Measurements from ENCODE around the gene TYW1. TPM values are rescaled to one million over a fixed set of nuclear protein-coding genes. Genes with fewer than 3 reads are reported as not detected.
"Not testable (repeated sequence)": the region's sequence is repeated elsewhere in the genome, so short reads cannot be mapped to it uniquely, and the experiment has no call there.

Gene TYW1
- total RNA-seq, 2 donors from 2014 or later = 11.1 to 16.2 TPM

DNA sequence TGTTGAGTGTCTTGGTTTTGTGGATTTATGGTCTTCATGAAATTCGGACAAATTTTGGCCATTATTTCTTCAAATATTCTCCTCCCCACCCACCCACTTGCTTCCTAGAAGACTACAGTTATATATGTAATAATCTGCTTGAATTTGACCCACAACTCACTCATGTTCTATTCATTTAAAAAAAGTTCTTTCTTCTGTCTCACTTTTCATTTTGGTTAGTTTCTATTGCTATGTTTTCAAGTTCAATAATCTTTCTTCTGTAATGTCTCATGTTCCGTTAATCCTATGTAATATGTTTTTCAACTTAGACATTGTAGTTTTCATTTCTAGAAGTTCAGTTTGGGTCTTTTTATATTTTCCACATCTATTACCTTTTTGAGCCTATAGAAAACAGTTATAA is 55.5 kb downstream of the TYW1 start:
- peak; percentile 73 for ATAC-seq (replicated peaks)
- H3K9me3 Mint-ChIP-seq, H3K4me1 Mint-ChIP-seq, H3K27me3 Mint-ChIP-seq, H3K4me3 Mint-ChIP-seq: not testable (repeated sequence)
- peak overlapping the region; percentile 68 for H3K27ac Mint-ChIP-seq
- peaks cover 91% of the 10 kb centered on the region for H3K36me3 Mint-ChIP-seq (ENCODE audit: low read depth)

GRCh38 chr7:67056683-67057082 is 60.0 kb downstream of the TYW1 start:
- ATAC-seq (replicated peaks) = no peak
- Mint-ChIP-seq H3K4me1 (peaks cover 6% of the 10 kb centered on the region), H3K36me3 (ENCODE audit: low read depth) (peaks cover 90% of the 10 kb centered on the region), H3K27me3 (no peaks in the 10 kb centered on the region), H3K27ac (no peak overlapping the region), H3K9me3 (peaks cover 8% of the 10 kb centered on the region), H3K4me3 (no peak overlapping the region)

- H3K4me3 Mint-ChIP-seq; H3K27me3 Mint-ChIP-seq; ATAC-seq (replicated peaks); H3K27ac Mint-ChIP-seq; H3K9me3 Mint-ChIP-seq; H3K4me1 Mint-ChIP-seq: not testable (repeated sequence)
- peaks cover 74% of the 10 kb centered on the region for H3K36me3 Mint-ChIP-seq (ENCODE audit: low read depth)
These were observed 64.7 kb downstream of the TYW1 start for GRCh38 chr7:67061321-67061720.

DNA sequence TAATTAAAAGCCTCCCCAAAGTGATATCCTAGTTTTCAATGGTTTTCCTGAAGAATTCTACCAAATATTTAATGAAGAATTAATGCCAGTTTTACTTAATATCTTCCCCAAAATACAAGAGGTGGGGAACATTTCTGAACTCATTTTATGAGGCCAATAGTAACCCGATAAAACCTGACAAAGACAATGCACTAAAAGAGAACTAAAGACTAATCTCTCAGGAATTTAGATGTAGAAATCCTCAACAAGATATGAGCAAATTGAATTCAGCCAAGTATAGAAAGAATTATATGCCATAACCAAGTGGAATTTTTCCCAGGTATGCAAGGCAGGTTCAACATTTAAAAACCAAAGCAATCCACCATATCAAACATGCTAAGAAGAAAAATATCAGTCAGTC is 66.2 kb downstream of the TYW1 start:
- H3K27ac Mint-ChIP-seq; H3K4me3 Mint-ChIP-seq; H3K9me3 Mint-ChIP-seq; H3K27me3 Mint-ChIP-seq; H3K4me1 Mint-ChIP-seq; ATAC-seq (replicated peaks): not testable (repeated sequence)
- peaks cover 70% of the 10 kb centered on the region for H3K36me3 Mint-ChIP-seq (ENCODE audit: low read depth)

DNA sequence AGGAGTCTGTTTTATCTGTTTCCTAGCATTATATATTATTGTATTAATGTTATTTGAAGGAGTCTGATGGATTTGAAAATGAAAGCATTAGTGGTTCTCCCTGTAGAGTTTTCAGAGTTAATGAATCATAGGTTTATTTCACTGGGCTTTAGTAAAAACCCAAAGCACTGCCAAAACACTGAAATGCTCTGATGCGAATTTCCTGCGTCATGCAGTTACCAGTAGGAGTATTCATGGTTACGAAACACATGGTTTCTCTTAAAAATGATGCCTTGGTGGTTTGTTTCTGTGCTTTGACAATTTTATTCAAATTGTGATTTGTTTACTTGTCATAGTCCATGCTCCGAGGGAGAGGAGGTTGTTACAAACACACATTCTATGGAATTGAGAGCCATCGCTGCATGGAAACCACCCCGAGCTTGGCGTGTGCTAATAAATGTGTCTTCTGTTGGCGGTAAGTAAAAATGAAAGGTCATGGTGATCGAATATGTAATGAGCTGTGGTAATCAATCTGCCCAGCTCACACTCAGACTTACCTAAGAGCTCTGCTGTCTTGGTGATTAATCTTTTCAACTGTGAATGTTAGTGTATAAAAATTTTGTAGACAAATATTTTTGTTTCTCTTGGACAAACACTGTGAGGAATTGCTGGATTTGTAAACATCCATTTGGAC is 70.5 kb downstream of the TYW1 start:
- peak overlapping the region; percentile 20 for H3K27ac Mint-ChIP-seq
- H3K4me1 Mint-ChIP-seq, H3K9me3 Mint-ChIP-seq, H3K27me3 Mint-ChIP-seq: not testable (repeated sequence)
- H3K36me3 Mint-ChIP-seq (ENCODE audit: low read depth) = peaks cover 70% of the 10 kb centered on the region
- peak; percentile 72 for ATAC-seq (replicated peaks)
- peak overlapping the region; percentile 47 for H3K4me3 Mint-ChIP-seq

DNA sequence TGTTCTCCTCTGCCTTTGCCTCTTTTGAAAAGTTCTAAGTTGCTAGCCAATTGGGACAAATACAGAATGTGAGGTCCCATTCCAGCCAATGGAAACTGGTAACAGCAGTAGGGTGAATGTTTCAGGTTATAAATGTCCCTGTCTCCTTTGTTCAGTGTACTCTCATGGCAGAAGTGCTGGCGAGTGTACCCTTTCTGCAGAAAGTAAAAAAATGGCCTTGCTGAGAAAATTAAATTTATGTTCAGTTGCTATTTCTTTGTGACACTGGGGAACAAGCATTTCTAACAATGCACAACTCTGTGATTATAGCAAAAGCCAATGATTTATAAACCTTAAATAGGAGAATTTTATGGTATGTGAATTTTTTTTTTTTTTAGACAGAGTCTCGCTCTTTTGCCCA is 79.5 kb downstream of the TYW1 start:
- H3K36me3 Mint-ChIP-seq (ENCODE audit: low read depth) = peaks cover 87% of the 10 kb centered on the region
- not testable (repeated sequence) for H3K4me3 Mint-ChIP-seq; H3K27me3 Mint-ChIP-seq; ATAC-seq (replicated peaks); H3K27ac Mint-ChIP-seq; H3K4me1 Mint-ChIP-seq; H3K9me3 Mint-ChIP-seq

DNA sequence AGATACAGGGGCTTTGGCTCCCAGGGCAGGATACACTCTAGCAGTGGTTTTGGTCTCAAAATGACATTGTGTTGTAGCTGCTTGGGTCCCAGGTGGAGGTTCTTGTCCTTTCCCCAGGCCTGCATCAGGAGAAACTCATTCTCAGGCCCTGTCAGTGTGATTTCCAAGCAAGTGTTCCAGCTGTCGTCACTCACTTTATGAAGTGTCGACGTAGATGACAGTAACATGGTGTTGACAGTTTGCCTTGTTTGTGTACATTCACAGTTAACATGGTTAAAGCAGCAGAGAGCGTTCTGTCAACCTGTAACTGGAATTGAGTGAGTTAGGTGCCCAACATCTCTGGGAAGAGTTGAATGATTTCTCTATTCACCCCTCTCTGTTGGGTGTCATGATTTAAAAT is 86.2 kb downstream of the TYW1 start:
- not testable (repeated sequence) for ATAC-seq (replicated peaks); H3K9me3 Mint-ChIP-seq; H3K27ac Mint-ChIP-seq; H3K4me3 Mint-ChIP-seq; H3K27me3 Mint-ChIP-seq
- Mint-ChIP-seq H3K36me3 (ENCODE audit: low read depth) (peaks cover 91% of the 10 kb centered on the region), H3K4me1 (peaks cover 10% of the 10 kb centered on the region)

- H3K4me1 Mint-ChIP-seq; H3K27me3 Mint-ChIP-seq; H3K4me3 Mint-ChIP-seq; ATAC-seq (replicated peaks); H3K9me3 Mint-ChIP-seq; H3K27ac Mint-ChIP-seq: not testable (repeated sequence)
- H3K36me3 Mint-ChIP-seq (ENCODE audit: low read depth) = peaks cover 50% of the 10 kb centered on the region
These were observed 92.6 kb downstream of the TYW1 start for GRCh38 chr7:67089261-67089660.

GRCh38 chr7:67091053-67091452 is 94.4 kb downstream of the TYW1 start:
- not testable (repeated sequence) for H3K9me3 Mint-ChIP-seq; H3K4me3 Mint-ChIP-seq; H3K27me3 Mint-ChIP-seq; H3K4me1 Mint-ChIP-seq; H3K27ac Mint-ChIP-seq; ATAC-seq (replicated peaks)
- peaks cover 46% of the 10 kb centered on the region for H3K36me3 Mint-ChIP-seq (ENCODE audit: low read depth)

DNA sequence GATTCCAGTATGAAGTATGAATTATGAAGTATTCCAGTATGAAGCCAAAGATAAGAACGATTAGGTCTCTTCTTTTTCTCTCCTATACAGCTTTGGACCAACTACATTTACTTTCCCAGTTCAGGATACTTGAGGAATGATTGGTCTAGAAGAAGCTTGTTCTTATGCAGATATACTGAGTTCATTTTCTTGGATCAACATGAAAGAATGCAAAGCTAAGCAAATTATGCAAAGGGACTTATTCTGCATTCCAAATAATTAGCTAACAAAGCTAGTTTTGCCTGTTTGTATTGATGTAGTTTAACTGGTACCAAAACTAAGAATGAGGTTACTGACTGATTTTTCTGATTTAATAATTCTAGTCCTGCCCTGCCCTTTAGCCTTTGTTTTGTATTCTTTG is 101.4 kb downstream of the TYW1 start:
- H3K27me3 Mint-ChIP-seq; ATAC-seq (replicated peaks); H3K4me3 Mint-ChIP-seq: not testable (repeated sequence)

GRCh38 chr7:67099406-67099805 is 102.8 kb downstream of the TYW1 start:
- H3K4me3 Mint-ChIP-seq, H3K9me3 Mint-ChIP-seq, H3K27me3 Mint-ChIP-seq: not testable (repeated sequence)
- peak; percentile 15 for ATAC-seq (replicated peaks)
- Mint-ChIP-seq H3K27ac (peak overlapping the region; percentile 17), H3K4me1 (peaks cover 12% of the 10 kb centered on the region), H3K36me3 (ENCODE audit: low read depth) (peaks cover 70% of the 10 kb centered on the region)

More for the DNA sequence above, 101.4 kb downstream of the TYW1 start:
- peaks cover 60% of the 10 kb centered on the region for H3K36me3 Mint-ChIP-seq (ENCODE audit: low read depth)
- not testable (repeated sequence) for H3K27ac Mint-ChIP-seq, H3K9me3 Mint-ChIP-seq
- H3K4me1 Mint-ChIP-seq = peaks cover 12% of the 10 kb centered on the region

- ATAC-seq (replicated peaks) = peak; percentile 85
- peaks cover 64% of the 10 kb centered on the region for H3K36me3 Mint-ChIP-seq (ENCODE audit: low read depth)
- peak overlapping the region; percentile 17 for H3K27ac Mint-ChIP-seq
- H3K27me3 Mint-ChIP-seq, H3K9me3 Mint-ChIP-seq, H3K4me3 Mint-ChIP-seq: not testable (repeated sequence)
- peaks cover 15% of the 10 kb centered on the region for H3K4me1 Mint-ChIP-seq
These were observed 103.4 kb downstream of the TYW1 start for GRCh38 chr7:67100038-67100437.

DNA sequence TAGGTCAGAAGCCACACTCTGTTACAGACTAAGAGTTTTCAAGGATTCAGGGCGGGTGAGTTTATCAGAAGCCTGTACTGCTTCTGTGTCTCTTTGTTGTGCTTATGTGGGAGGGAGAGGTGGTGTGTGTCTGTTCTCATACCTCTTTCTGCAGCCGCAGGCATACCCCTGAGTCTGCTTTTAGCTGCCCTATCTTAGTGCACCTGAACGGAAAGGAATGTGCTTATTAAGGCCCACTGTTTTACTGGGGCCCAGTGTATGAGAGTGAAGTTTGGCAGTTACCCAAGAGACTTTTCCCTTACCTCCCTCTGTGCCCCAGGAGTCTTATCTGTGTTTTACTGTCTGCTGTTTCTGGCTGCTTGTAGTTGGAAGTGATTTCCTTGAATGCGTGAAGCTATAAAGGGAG is 104.3 kb downstream of the TYW1 start:
- Mint-ChIP-seq H3K27ac (no peak overlapping the region), H3K9me3 (no peaks in the 10 kb centered on the region), H3K36me3 (ENCODE audit: low read depth) (peaks cover 66% of the 10 kb centered on the region), H3K4me3 (no peak overlapping the region), H3K27me3 (no peaks in the 10 kb centered on the region), H3K4me1 (peaks cover 22% of the 10 kb centered on the region)
- ATAC-seq (replicated peaks) = no peak

GRCh38 chr7:67104937-67105336 is 108.3 kb downstream of the TYW1 start:
- Mint-ChIP-seq H3K4me3 (peak overlapping the region; percentile 19), H3K4me1 (peaks cover 14% of the 10 kb centered on the region), H3K36me3 (ENCODE audit: low read depth) (peaks cover 60% of the 10 kb centered on the region), H3K27ac (peak overlapping the region; percentile 4)
- H3K27me3 Mint-ChIP-seq, H3K9me3 Mint-ChIP-seq: not testable (repeated sequence)
- peak; percentile 32 for ATAC-seq (replicated peaks)

DNA sequence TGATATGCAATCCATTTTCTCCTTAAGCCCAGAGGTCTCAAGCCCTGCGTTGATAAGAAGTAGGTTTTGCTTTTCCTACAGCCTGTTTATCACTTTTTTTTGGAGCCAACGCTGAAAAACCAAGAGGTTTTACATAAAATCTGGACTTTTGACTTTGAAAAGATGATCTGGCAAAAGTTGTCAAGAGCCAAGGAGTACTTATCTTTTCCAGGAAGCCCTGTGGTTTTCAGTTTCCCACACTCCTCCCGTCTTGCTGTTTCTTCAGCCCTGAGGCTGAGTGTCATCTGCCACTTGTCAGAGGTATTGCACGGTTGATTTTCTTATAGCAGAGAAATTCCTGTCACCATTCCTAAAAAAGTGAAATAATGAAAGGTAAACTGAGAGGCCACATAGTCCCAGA is 108.7 kb downstream of the TYW1 start:
- Mint-ChIP-seq H3K4me1 (peaks cover 10% of the 10 kb centered on the region), H3K4me3 (peak overlapping the region; percentile 19), H3K27me3 (no peaks in the 10 kb centered on the region), H3K9me3 (no peaks in the 10 kb centered on the region), H3K27ac (peak overlapping the region; percentile 4), H3K36me3 (ENCODE audit: low read depth) (peaks cover 60% of the 10 kb centered on the region)
- peak; percentile 65 for ATAC-seq (replicated peaks)

DNA sequence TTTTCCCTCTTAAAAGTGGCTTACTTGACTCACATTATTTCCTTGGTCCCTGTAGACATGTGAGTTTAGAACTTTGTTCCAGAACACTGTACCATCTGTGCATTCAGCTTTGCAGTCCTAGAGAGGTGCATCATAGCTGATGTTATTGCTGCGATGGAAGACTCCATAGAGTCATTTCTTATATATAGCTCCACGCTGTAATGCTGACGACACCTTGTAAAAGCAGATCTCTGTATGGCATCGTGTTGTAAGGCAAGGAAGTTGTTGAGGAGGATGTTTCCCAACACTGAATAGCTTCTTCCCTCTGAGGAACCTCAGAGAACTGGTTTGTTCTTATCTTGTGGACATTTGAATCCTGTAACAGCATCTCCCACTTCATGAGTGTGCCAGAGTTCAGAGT is 109.6 kb downstream of the TYW1 start:
- H3K9me3 Mint-ChIP-seq; H3K27ac Mint-ChIP-seq; H3K27me3 Mint-ChIP-seq; ATAC-seq (replicated peaks); H3K4me1 Mint-ChIP-seq; H3K4me3 Mint-ChIP-seq: not testable (repeated sequence)
- peaks cover 54% of the 10 kb centered on the region for H3K36me3 Mint-ChIP-seq (ENCODE audit: low read depth)

Measured in activated T-helper 17 cell treated with anti-CD3 and anti-CD28 coated beads, Interleukin-2, amount 50 U/mL, for 72 hours (primary cell).